Esophagus muscularis mucosa (tissue), 4 donors: ENCODE data around the gene SLC25A31. TPM values are rescaled to one million over a fixed set of nuclear protein-coding genes. Genes with fewer than 3 reads are reported as not detected.

Experiments
- DNase-seq: peaks from one replicate; pipeline ENCODE4 v3.0.0-alpha.2; 2017; ENCODE audit errors: extremely low spot score
- H3K27ac ChIP-seq, 4 donors: fragments of 200-600 bp; sonication (generic); replicated peaks in 1 of 4; 1 replicate in 3 of 4; 2 replicates in 1 of 4; pipeline ENCODE4 v1.5.1; 2016 to 2019; ENCODE audit warnings: mild to moderate bottlenecking in 1 of 4
- H3K27me3 ChIP-seq, 4 donors: fragments of 200-600 bp; sonication (generic); one replicate each; pipeline versions ENCODE4 v1.5.1 to v1.6.0; 2016 to 2019
- H3K36me3 ChIP-seq, 4 donors: fragments of 200-600 bp; sonication (generic); one replicate each; pipeline ENCODE4 v1.5.1; 2016 to 2019
- H3K4me1 ChIP-seq, 4 donors: fragments of 200-600 bp; sonication (generic); one replicate each; pipeline ENCODE4 v1.5.1; 2016 to 2019
- H3K4me3 ChIP-seq, 4 donors: fragments of 200-600 bp; sonication (generic); 1 replicate in 2 of 4; 2 replicates in 2 of 4; pipeline ENCODE4 v1.5.1; 2016 to 2019; ENCODE audit warnings: mild to moderate bottlenecking in 4 of 4, moderate library complexity in 1 of 4
- H3K9me3 ChIP-seq, 4 donors: fragments of 200-600 bp; sonication (generic); 1 replicate in 3 of 4; 2 replicates in 1 of 4; pipeline ENCODE4 v1.5.1; 2016 to 2019
- EP300 ChIP-seq: sonication (generic); formaldehyde crosslinking; IDR thresholded peaks from one replicate; pipeline ENCODE4 v1.6.1; 2017; ENCODE audit warnings: antibody characterized with exemption
- POLR2A ChIP-seq: fragments of 450-650 bp; IDR thresholded peaks from one replicate; pipeline ENCODE4 v1.6.1; 2017; ENCODE audit warnings: antibody characterized with exemption, moderate library complexity, mild to moderate bottlenecking, low read depth
- POLR2AphosphoS5 ChIP-seq, 2 donors: sonication (generic); formaldehyde crosslinking; IDR thresholded peaks; one replicate each; pipeline ENCODE4 v1.6.1; 2017; ENCODE audit warnings: antibody characterized with exemption in 2 of 2
- WGBS: methylation state at CpG from one replicate; pipeline ENCODE4 v1.1.5; 2018; 5-methylcytosine and 5-hydroxymethylcytosine counted together
- intact Hi-C: fragments of 100-400 bp; cut with DNase I; formaldehyde crosslinking; loops from one replicate; pipeline ENCODE4 v1.15.1; 2023
- total RNA-seq, 4 donors: library from RNA; depleted of rRNA; stranded (reverse); fragments of >200 nt; gene quantifications; one replicate each; pipeline versions ENCODE4 v1.1.0 to v1.2.1, GENCODE V29; 2016
- TF ChIP-seq, protein P1 (sequence below), 3 experiments: fragments of 200-600 bp in 2 of 3; fragments of 450-650 bp in 1 of 3; sonication (generic) in 2 of 3; IDR thresholded peaks; one replicate each; pipeline ENCODE4 v1.5.1; 2017 to 2019; ENCODE audit warnings: antibody characterized with exemption in 3 of 3, mild to moderate bottlenecking in 2 of 3, moderate library complexity in 1 of 3

Gene SLC25A31
- total RNA-seq, 4 donors from 2014 or later = not detected

DNA sequence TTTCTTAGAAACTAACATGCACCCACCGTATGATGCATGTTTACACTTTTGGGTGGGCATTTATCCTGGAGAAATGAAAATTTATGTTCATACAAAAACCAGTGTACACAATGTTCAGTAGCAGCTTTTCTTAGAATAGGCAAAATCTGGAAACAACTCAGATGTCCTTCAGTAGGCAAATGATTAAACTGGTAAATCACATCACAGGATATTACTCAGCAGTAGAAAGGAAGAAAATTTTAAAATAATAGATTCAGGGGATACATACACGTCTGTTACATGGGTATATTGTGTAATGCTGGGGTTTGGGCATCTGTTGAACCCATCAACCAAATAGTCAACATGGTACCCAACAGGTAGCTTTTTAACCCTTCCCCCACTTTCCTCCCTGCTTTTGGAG is 26.7 kb downstream of the SLC25A31 start:
- Histone ChIP-seq H3K27me3 (no peaks in the 10 kb centered on the region), H3K36me3 (no peaks in the 10 kb centered on the region), H3K4me1 (no peaks in the 10 kb centered on the region), H3K27ac (no peak overlapping the region), H3K4me3 (no peak overlapping the region), H3K9me3 (no peaks in the 10 kb centered on the region)
- DNase-seq = no peak
- no peak for TF ChIP-seq POLR2A
- TF ChIP-seq, protein P1, sequence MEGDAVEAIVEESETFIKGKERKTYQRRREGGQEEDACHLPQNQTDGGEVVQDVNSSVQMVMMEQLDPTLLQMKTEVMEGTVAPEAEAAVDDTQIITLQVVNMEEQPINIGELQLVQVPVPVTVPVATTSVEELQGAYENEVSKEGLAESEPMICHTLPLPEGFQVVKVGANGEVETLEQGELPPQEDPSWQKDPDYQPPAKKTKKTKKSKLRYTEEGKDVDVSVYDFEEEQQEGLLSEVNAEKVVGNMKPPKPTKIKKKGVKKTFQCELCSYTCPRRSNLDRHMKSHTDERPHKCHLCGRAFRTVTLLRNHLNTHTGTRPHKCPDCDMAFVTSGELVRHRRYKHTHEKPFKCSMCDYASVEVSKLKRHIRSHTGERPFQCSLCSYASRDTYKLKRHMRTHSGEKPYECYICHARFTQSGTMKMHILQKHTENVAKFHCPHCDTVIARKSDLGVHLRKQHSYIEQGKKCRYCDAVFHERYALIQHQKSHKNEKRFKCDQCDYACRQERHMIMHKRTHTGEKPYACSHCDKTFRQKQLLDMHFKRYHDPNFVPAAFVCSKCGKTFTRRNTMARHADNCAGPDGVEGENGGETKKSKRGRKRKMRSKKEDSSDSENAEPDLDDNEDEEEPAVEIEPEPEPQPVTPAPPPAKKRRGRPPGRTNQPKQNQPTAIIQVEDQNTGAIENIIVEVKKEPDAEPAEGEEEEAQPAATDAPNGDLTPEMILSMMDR (IDR thresholded peaks at IDR 0.05) = no peak
- TF ChIP-seq POLR2AphosphoS5 (IDR thresholded peaks at IDR 0.05) = no peak
- TF ChIP-seq EP300 = no peak
- intact Hi-C loops = no loop called here
- 72% methylated on average over 2 of the region's 2 CpGs for WGBS

DNA sequence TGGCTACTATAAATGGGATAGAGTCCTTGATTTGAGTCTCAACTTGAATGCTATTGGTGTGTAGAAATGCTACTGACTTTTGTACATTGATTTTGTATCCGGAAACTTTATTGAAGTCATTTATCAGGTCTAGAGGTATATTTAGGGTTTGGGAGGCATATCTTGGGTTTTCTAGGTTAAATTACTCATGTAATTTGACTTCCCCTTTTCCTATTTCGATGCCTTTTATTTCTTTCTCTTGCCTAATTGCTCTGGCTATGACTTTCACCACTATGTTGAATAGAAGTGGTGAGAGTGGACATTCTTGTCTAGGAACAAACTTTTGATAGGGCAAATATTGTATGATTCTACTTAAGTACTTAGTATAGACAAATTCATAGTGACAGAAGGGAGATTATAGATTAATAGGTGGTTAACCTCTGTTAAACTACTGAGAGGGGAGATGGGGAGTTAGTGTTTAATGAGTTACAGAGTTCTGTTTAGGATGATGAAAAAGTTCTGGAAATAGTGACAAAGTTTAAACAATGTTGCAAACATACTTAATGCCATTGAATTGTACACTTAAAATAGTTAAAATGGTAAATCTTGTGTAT is 29.1 kb downstream of the SLC25A31 start:
- H3K27ac ChIP-seq = no peak overlapping the region
- WGBS = 81% methylated on average over 2 of the region's 2 CpGs
- H3K9me3 ChIP-seq = no peaks in the 10 kb centered on the region
- TF ChIP-seq EP300 = no peak
- TF ChIP-seq, protein P1 (IDR thresholded peaks at IDR 0.05) = no peak
- no peak for TF ChIP-seq POLR2AphosphoS5 (IDR thresholded peaks at IDR 0.05)
- no peak for TF ChIP-seq POLR2A
- no peaks in the 10 kb centered on the region for H3K27me3 ChIP-seq
- DNase-seq = no peak
- no peak overlapping the region for H3K4me3 ChIP-seq
- no peaks in the 10 kb centered on the region for H3K4me1 ChIP-seq
- intact Hi-C loops = no loop called here
- no peaks in the 10 kb centered on the region for H3K36me3 ChIP-seq

DNA sequence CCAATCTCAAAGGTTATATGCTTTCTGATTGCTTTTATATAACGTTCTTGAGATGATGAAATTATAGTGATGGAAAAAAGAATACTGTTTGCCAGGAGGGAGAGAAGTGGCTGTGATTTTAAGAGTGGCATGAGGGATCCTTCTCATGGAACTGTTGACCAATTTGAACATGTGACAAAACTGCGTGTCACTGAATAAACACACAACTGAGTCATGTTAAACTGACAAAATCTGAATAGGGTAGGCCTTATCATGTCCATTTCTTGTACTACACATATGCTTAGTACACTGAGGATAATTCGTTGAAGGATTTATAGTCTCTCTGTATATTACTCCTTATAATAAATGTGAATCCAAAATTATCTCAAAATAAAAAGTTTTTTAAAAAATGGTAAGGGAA is 29.7 kb downstream of the SLC25A31 start:
- TF ChIP-seq, protein P1 (IDR thresholded peaks at IDR 0.05) = no peak
- TF ChIP-seq EP300 (no peak), POLR2A (no peak), POLR2AphosphoS5 (IDR thresholded peaks at IDR 0.05) (no peak)
- no peaks in the 10 kb centered on the region for H3K27me3 ChIP-seq
- H3K27ac ChIP-seq = no peak overlapping the region
- WGBS = 84% methylated on average over 3 of the region's 3 CpGs
- H3K4me3 ChIP-seq = no peak overlapping the region
- no peak for DNase-seq
- H3K36me3 ChIP-seq = no peaks in the 10 kb centered on the region
- intact Hi-C loops = no loop called here
- no peaks in the 10 kb centered on the region for H3K4me1 ChIP-seq
- no peaks in the 10 kb centered on the region for H3K9me3 ChIP-seq

DNA sequence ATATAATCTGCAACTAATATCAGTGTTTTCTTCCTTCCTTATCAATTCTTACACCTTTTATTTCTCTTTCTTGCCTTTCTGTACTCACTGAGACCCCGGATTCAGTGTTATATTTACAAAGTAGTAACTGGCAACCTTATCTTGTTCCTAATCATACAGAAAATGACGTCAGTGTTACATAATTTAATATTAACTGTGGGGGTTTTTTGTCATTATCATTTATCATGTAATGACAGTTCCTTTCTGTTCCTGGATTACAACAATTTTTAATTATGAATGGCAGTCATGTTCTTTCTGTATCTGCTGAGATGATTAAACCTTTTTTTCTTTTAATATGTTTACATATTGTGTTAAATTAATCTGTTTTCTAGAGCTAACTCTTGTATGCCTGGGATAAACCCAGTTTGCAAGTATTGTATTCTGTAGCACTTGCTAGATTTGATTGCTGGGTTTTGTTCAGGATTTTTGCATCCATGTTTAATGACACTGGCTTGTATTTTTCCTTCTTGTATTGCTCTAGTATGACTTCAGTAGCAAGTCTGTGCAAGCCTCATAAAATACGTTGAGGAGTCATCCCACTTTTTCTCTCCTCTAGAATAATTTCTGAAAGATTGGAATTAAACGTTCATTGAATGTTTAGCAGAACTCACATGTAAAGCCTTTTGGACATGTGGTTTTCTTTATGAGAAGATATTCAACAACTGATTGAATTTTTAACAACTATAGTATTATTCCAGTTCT is 41.5 kb downstream of the SLC25A31 start:
- Histone ChIP-seq H3K27me3 (no peaks in the 10 kb centered on the region), H3K27ac (no peak overlapping the region), H3K4me1 (no peaks in the 10 kb centered on the region), H3K4me3 (no peak overlapping the region), H3K36me3 (no peaks in the 10 kb centered on the region), H3K9me3 (no peaks in the 10 kb centered on the region)
- WGBS = 74% methylated on average over 4 of the region's 4 CpGs
- TF ChIP-seq, protein P1 (IDR thresholded peaks at IDR 0.05) = no peak
- TF ChIP-seq POLR2AphosphoS5 (IDR thresholded peaks at IDR 0.05) = no peak
- TF ChIP-seq EP300 = no peak
- no peak for TF ChIP-seq POLR2A
- DNase-seq = no peak
- intact Hi-C loops = no loop called here
